Gastrocnemius medialis (tissue), 4 donors: ENCODE results near the gene RNF25. TPM values are rescaled to one million over a fixed set of nuclear protein-coding genes. Genes with fewer than 3 reads are reported as not detected.
A peak's percentile ranks its signal among the peaks of the same experiment; 100 is the strongest.

Experiments
- ATAC-seq, 2 donors: fragments of 150-250 bp; one replicate each; pipeline ENCODE4 v1.9.1; 2016
- DNase-seq, 2 donors: peaks; one replicate each; pipeline ENCODE4 v3.0.0-alpha.2; 2019
- H3K27ac ChIP-seq, 4 donors: fragments of 200-600 bp; sonication (generic); 1 replicate in 1 of 4; 2 replicates in 3 of 4; pipeline ENCODE4 v1.5.1; 2016 to 2018; ENCODE audit warnings: mild to moderate bottlenecking in 2 of 4, moderate library complexity in 1 of 4
- H3K27me3 ChIP-seq, 3 donors: fragments of 200-600 bp; sonication (generic) in 2 of 3; 1 replicate in 1 of 3; 2 replicates in 2 of 3; pipeline versions ENCODE4 v1.5.1 to v1.6.0; 2016 to 2019; ENCODE audit warnings: mild to moderate bottlenecking in 1 of 3, moderate library complexity in 1 of 3
- H3K36me3 ChIP-seq, 2 donors: fragments of 200-600 bp; sonication (generic) in 1 of 2; one replicate each; pipeline ENCODE4 v1.5.1; 2017 to 2018
- H3K4me1 ChIP-seq, 2 donors: fragments of 200-600 bp; sonication (generic) in 1 of 2; one replicate each; pipeline ENCODE4 v1.5.1; 2016 to 2017; ENCODE audit warnings: mild to moderate bottlenecking in 2 of 2
- H3K4me3 ChIP-seq, 4 donors: fragments of 200-600 bp; sonication (generic) in 3 of 4; 1 replicate in 1 of 4; 2 replicates in 3 of 4; pipeline ENCODE4 v1.5.1; 2016 to 2019; ENCODE audit warnings: mild to moderate bottlenecking in 2 of 4
- H3K9me3 ChIP-seq, 3 donors: fragments of 200-600 bp; sonication (generic) in 2 of 3; 1 replicate in 1 of 3; 2 replicates in 2 of 3; pipeline ENCODE4 v1.5.1; 2016 to 2019
- CTCF ChIP-seq, 5 experiments: fragments of 450-650 bp in 3 of 5; fragments of 200-600 bp in 2 of 5; sonication (generic) in 2 of 5; IDR thresholded peaks in 4 of 5; conservative IDR thresholded peaks in 1 of 5; 1 replicate in 4 of 5; 2 replicates in 1 of 5; pipeline ENCODE4 v1.5.1; 2016 to 2019; ENCODE audit warnings: antibody characterized with exemption in 5 of 5, mild to moderate bottlenecking in 3 of 5, moderate library complexity in 3 of 5
- POLR2A ChIP-seq, 2 donors: fragments of 450-650 bp; IDR thresholded peaks; one replicate each; pipeline ENCODE4 v1.6.1; 2017; ENCODE audit warnings: antibody characterized with exemption in 2 of 2, mild to moderate bottlenecking in 2 of 2, moderate library complexity in 2 of 2
- in situ Hi-C, 4 donors: fragments of 200-750 bp; cut with MboI; loops; one replicate each; pipeline versions ENCODE4 v1.15.0 to v1.8.0; 2017; ENCODE audit warnings: low sequenced_read_pairs in 4 of 4
- intact Hi-C: fragments of 100-400 bp; cut with DNase I; formaldehyde crosslinking; loops from one replicate; pipeline ENCODE4 v1.15.1; 2023; ENCODE audit warnings: low total_unique reads
- total RNA-seq, 4 donors: library from RNA; depleted of rRNA; stranded (reverse); fragments of >200 nt; gene quantifications; one replicate each; pipeline versions ENCODE4 v1.1.0 to v1.2.3, GENCODE V29; 2016

RNF25 gene
- total RNA-seq, 4 donors from 2014 or later = 11.7 to 39.1 (median 26.1) TPM

GRCh38 chr2:218713922-218714321 is 42.1 kb upstream of the RNF25 start:
- peaks cover 9% of the 10 kb centered on the region in 2 donors for H3K4me1 ChIP-seq
- H3K27me3 ChIP-seq = no peaks in the 10 kb centered on the region
- no peaks in the 10 kb centered on the region for H3K9me3 ChIP-seq
- intact Hi-C loops (loop anchor here (5.0 kb wide), 1 partner anchor 68 kb away; the partner anchor contains the start of gene CYP27A1), in situ Hi-C loops (loop anchor here in 2 of 4 donors (5.0 to 10.0 kb wide), 2 partner anchors 71 to 133 kb away; partner anchors contain the start of gene CYP27A1 (in 1 of the 2))
- H3K4me3 ChIP-seq = no peak overlapping the region
- H3K36me3 ChIP-seq = peaks cover 0 to 8% of the 10 kb centered on the region in 2 donors
- no peak for DNase-seq
- ATAC-seq = no peak
- H3K27ac ChIP-seq = no peak overlapping the region
- no peak for TF ChIP-seq POLR2A (IDR thresholded peaks at IDR 0.05)
- no peak for TF ChIP-seq CTCF (IDR thresholded peaks at IDR 0.05 in 4 of 5, conservative IDR thresholded peaks at IDR 0.05 in 1 of 5)

- H3K4me3 ChIP-seq = peak overlapping the region; percentile 70 to 90 (median 83)
- TF ChIP-seq CTCF (IDR thresholded peaks at IDR 0.05 in 4 of 5, conservative IDR thresholded peaks at IDR 0.05 in 1 of 5) (no peak), POLR2A (IDR thresholded peaks at IDR 0.05) (no peak)
- DNase-seq = no peak
- peak overlapping the region; percentile 81 to 92 (median 86) for H3K27ac ChIP-seq
- H3K36me3 ChIP-seq = peaks cover 0 to 8% of the 10 kb centered on the region in 2 donors
- H3K4me1 ChIP-seq = peaks cover 9% of the 10 kb centered on the region in 2 donors
- ATAC-seq = no peak
- H3K27me3 ChIP-seq = no peaks in the 10 kb centered on the region
- intact Hi-C loops (loop anchor here (2.0 to 5.0 kb wide), 3 partner anchors 41 to 71 kb away; partner anchors contain the start of genes BCS1L, CYP27A1 and ZNF142), in situ Hi-C loops (loop anchor here in 2 of 4 donors (5.0 to 10.0 kb wide), 2 partner anchors 73 to 136 kb away; partner anchors contain the start of gene CYP27A1 (in 1 of the 2))
- no peaks in the 10 kb centered on the region for H3K9me3 ChIP-seq
Measured at GRCh38 chr2:218711550-218711929, 39.7 kb upstream of the RNF25 start.

GRCh38 chr2:218710687-218711549 is 39.1 kb upstream of the RNF25 start, which contains the start of gene TTLL4:
Gene TTLL4, plus strand, starts transcription at chr2:218710835. Its CDS starts 26,842 bp downstream, at chr2:218737677.
- Histone ChIP-seq H3K4me1 (peaks cover 9% of the 10 kb centered on the region in 2 donors), H3K27me3 (no peaks in the 10 kb centered on the region), H3K9me3 (no peaks in the 10 kb centered on the region), H3K4me3 (peak within 1 kb of the TSS; percentile 70 to 90 (median 83)), H3K36me3 (peaks cover 0 to 5% of the 10 kb centered on the region in 2 donors), H3K27ac (peak within 1 kb of the TSS; percentile 81 to 92 (median 86))
- intact Hi-C loops = loop anchor here (1.0 to 5.0 kb wide), 5 partner anchors 40 to 449 kb away; partner anchors contain the start of genes BCS1L, CYP27A1, NHEJ1 and ZNF142
- peak; percentile 96 to 97 for DNase-seq
- TF ChIP-seq POLR2A (IDR thresholded peaks at IDR 0.05) (peak; percentile 55 to 69), CTCF (IDR thresholded peaks at IDR 0.05 in 4 of 5, conservative IDR thresholded peaks at IDR 0.05 in 1 of 5) (peak; percentile 84 to 95 (median 88))
- peak; percentile 97 to 98 for ATAC-seq
- in situ Hi-C loops = loop anchor here in 2 of 4 donors (5.0 to 10.0 kb wide), 2 partner anchors 74 to 136 kb away; partner anchors contain the start of gene CYP27A1 (in 1 of the 2)

GRCh38 chr2:218710334-218710686 is 38.5 kb upstream of the RNF25 start:
- TF ChIP-seq POLR2A (IDR thresholded peaks at IDR 0.05) (no peak), CTCF (IDR thresholded peaks at IDR 0.05 in 4 of 5, conservative IDR thresholded peaks at IDR 0.05 in 1 of 5) (no peak)
- intact Hi-C loops = loop anchor here (1.0 to 5.0 kb wide), 5 partner anchors 40 to 450 kb away; partner anchors contain the start of genes BCS1L, CYP27A1, NHEJ1 and ZNF142
- no peaks in the 10 kb centered on the region for H3K9me3 ChIP-seq
- in situ Hi-C loops = loop anchor here in 2 of 4 donors (5.0 to 10.0 kb wide), 2 partner anchors 74 to 137 kb away; partner anchors contain the start of gene CYP27A1 (in 1 of the 2)
- no peaks in the 10 kb centered on the region for H3K27me3 ChIP-seq
- H3K4me1 ChIP-seq = peaks cover 9% of the 10 kb centered on the region in 2 donors
- peak overlapping the region; percentile 70 to 90 (median 83) for H3K4me3 ChIP-seq
- peak overlapping the region; percentile 40 to 92 (median 76) for H3K27ac ChIP-seq
- ATAC-seq (no peak), DNase-seq (no peak)
- no peaks in the 10 kb centered on the region for H3K36me3 ChIP-seq
